Measurements from ENCODE around the gene IER3IP1. TPM values are rescaled to one million over a fixed set of nuclear protein-coding genes. Genes with fewer than 3 reads are reported as not detected.
A peak's percentile ranks its signal among the peaks of the same experiment; 100 is the strongest.

IER3IP1 gene
- total RNA-seq, 1 donor from 2014 or later, result 14.7 TPM

- no peak for FAIRE-seq
Measured at GRCh38 chr18:47113796-47114540, 62.2 kb downstream of the IER3IP1 start.

GRCh38 chr18:47110492-47111274 is 65.5 kb downstream of the IER3IP1 start:
- Histone ChIP-seq H3K27me3 (ENCODE audit: control insufficient read depth, insufficient read depth, low read length) (no peaks in the 10 kb centered on the region), H3K4me3 (ENCODE audit: low read depth, low read length) (no peak overlapping the region), H3K36me3 (ENCODE audit: control insufficient read depth, insufficient read depth, low read length) (peaks cover 9% of the 10 kb centered on the region)
- FAIRE-seq (no peak), DNase-seq (ENCODE audit: low read depth) (no peak)
- TF ChIP-seq CTCF (IDR thresholded peaks at IDR 0.05; ENCODE audit: insufficient read depth, low read length, severe bottlenecking), result no peak

More at GRCh38 chr18:47113796-47114540, 62.2 kb downstream of the IER3IP1 start:
- Histone ChIP-seq H3K27me3 (ENCODE audit: control insufficient read depth, insufficient read depth, low read length) (no peaks in the 10 kb centered on the region), H3K4me3 (ENCODE audit: low read depth, low read length) (no peak overlapping the region), H3K36me3 (ENCODE audit: control insufficient read depth, insufficient read depth, low read length) (peaks cover 6% of the 10 kb centered on the region)
- DNase-seq (ENCODE audit: low read depth), result no peak
- TF ChIP-seq CTCF (IDR thresholded peaks at IDR 0.05; ENCODE audit: insufficient read depth, low read length, severe bottlenecking), result no peak

GRCh38 chr18:47109720-47110119 is 66.4 kb downstream of the IER3IP1 start:
- Histone ChIP-seq H3K36me3 (ENCODE audit: control insufficient read depth, insufficient read depth, low read length) (peaks cover 6% of the 10 kb centered on the region), H3K4me3 (ENCODE audit: low read depth, low read length) (no peak overlapping the region), H3K27me3 (ENCODE audit: control insufficient read depth, insufficient read depth, low read length) (no peaks in the 10 kb centered on the region)
- no peak for DNase-seq (ENCODE audit: low read depth)
- no peak for FAIRE-seq
- no peak for TF ChIP-seq CTCF (IDR thresholded peaks at IDR 0.05; ENCODE audit: insufficient read depth, low read length, severe bottlenecking)

- Histone ChIP-seq H3K4me3 (ENCODE audit: low read depth, low read length) (no peak overlapping the region), H3K36me3 (ENCODE audit: control insufficient read depth, insufficient read depth, low read length) (peaks cover 6% of the 10 kb centered on the region), H3K27me3 (ENCODE audit: control insufficient read depth, insufficient read depth, low read length) (no peaks in the 10 kb centered on the region)
- peak; percentile 23 for FAIRE-seq
- TF ChIP-seq CTCF (IDR thresholded peaks at IDR 0.05; ENCODE audit: insufficient read depth, low read length, severe bottlenecking), result no peak
- no peak for DNase-seq (ENCODE audit: low read depth)
Measured at GRCh38 chr18:47108998-47109405, 67.2 kb downstream of the IER3IP1 start.

GRCh38 chr18:47108373-47108772 is 67.8 kb downstream of the IER3IP1 start:
- DNase-seq (ENCODE audit: low read depth) (no peak), FAIRE-seq (no peak)
- no peak for TF ChIP-seq CTCF (IDR thresholded peaks at IDR 0.05; ENCODE audit: insufficient read depth, low read length, severe bottlenecking)
- peaks cover 6% of the 10 kb centered on the region for H3K36me3 ChIP-seq (ENCODE audit: control insufficient read depth, insufficient read depth, low read length)
- no peaks in the 10 kb centered on the region for H3K27me3 ChIP-seq (ENCODE audit: control insufficient read depth, insufficient read depth, low read length)
- no peak overlapping the region for H3K4me3 ChIP-seq (ENCODE audit: low read depth, low read length)

Other genes starting within 250 kb of the IER3IP1 start
- not detected in 2 replicates for gene ELOA2, start 140.7 kb downstream of the IER3IP1 start, total RNA-seq
- 12.6 and 18.2 TPM in 2 replicates for gene HDHD2, start 25.9 kb downstream of the IER3IP1 start, total RNA-seq
- gene SKOR2, start 75.3 kb upstream of the IER3IP1 start, total RNA-seq, result not detected in 2 replicates

Measured in bronchial epithelial cell (primary cell).